GM12878 (cell line): ENCODE measurements around the gene NME7. TPM values are rescaled to one million over a fixed set of nuclear protein-coding genes. Genes with fewer than 3 reads are reported as not detected.

Experiments
- ASH2L ChIP-seq: fragments of 300-600, 200-600 bp; sonication (generic); IDR thresholded peaks from 2 replicates; pipeline ENCODE4 v1.6.1; 2017; ENCODE audit warnings: low read depth, mild to moderate bottlenecking, borderline replicate concordance
- ATF7 ChIP-seq: fragments of 450-650 bp; IDR thresholded peaks from 2 replicates; pipeline ENCODE4 v1.6.1; 2016; ENCODE audit warnings: low read depth, mild to moderate bottlenecking
- BHLHE40 ChIP-seq, 2 experiments: fragments of 450-650 bp in 1 of 2; IDR thresholded peaks; 2 replicates each; pipeline ENCODE4 v1.6.1; 2011 to 2017; ENCODE audit warnings: low read depth in 2 of 2, borderline replicate concordance in 1 of 2, improper control_type of control experiment in 1 of 2, low read length in 1 of 2, mild to moderate bottlenecking in 1 of 2
- BMI1 ChIP-seq: fragments of 450-650 bp; IDR thresholded peaks from 2 replicates; pipeline ENCODE4 v1.6.1; 2016; ENCODE audit warnings: mild to moderate bottlenecking, moderate library complexity, borderline replicate concordance
- CREM ChIP-seq: IDR thresholded peaks from 2 replicates; pipeline ENCODE4 v1.6.1; 2014; ENCODE audit warnings: antibody characterized with exemption, low read depth
- EP300 ChIP-seq, 2 experiments: fragments of 150-350 bp in 1 of 2; IDR thresholded peaks; 2 replicates each; pipeline ENCODE4 v1.6.1; 2011 to 2012; ENCODE audit warnings: low read depth in 2 of 2, low read length in 2 of 2, borderline replicate concordance in 1 of 2, improper control_type of control experiment in 1 of 2, inconsistent platforms in 1 of 2; ENCODE audit not compliant: control insufficient read depth in 1 of 2
- EZH2 ChIP-seq: IDR thresholded peaks from 2 replicates; pipeline ENCODE4 v1.6.1; 2012; ENCODE audit warnings: low read depth, mild to moderate bottlenecking, control low read depth, inconsistent platforms, low read length, borderline replicate concordance; ENCODE audit not compliant: control insufficient read depth
- FOXK2 ChIP-seq: fragments of 450-650 bp; IDR thresholded peaks from 2 replicates; pipeline ENCODE4 v1.6.1; 2017; ENCODE audit warnings: mild to moderate bottlenecking, moderate library complexity
- HSF1 ChIP-seq: fragments of 150-350 bp; IDR thresholded peaks from 2 replicates; pipeline ENCODE4 v1.6.1; 2014; ENCODE audit warnings: mild to moderate bottlenecking, low read depth, low read length
- IKZF2 ChIP-seq, 2 experiments: fragments of 450-650 bp; IDR thresholded peaks; 2 replicates each; pipeline ENCODE4 v1.6.1; 2017; ENCODE audit warnings: mild to moderate bottlenecking in 2 of 2, moderate library complexity in 2 of 2
- MEF2B ChIP-seq: fragments of 450-650 bp; IDR thresholded peaks from 2 replicates; pipeline ENCODE4 v1.6.1; 2018; ENCODE audit warnings: mild to moderate bottlenecking, moderate library complexity; ENCODE audit not compliant: partially characterized antibody, poor library complexity, severe bottlenecking
- MTA2 ChIP-seq: fragments of 450-650 bp; IDR thresholded peaks from 2 replicates; pipeline ENCODE4 v1.6.1; 2016; ENCODE audit warnings: low read depth, mild to moderate bottlenecking, moderate library complexity
- NKRF ChIP-seq: fragments of 450-650 bp; conservative IDR thresholded peaks from 2 replicates; pipeline ENCODE4 v1.6.1; 2017; ENCODE audit warnings: mild to moderate bottlenecking, moderate library complexity
- NR2C1 ChIP-seq: fragments of 450-650 bp; IDR thresholded peaks from 2 replicates; pipeline ENCODE4 v1.6.1; 2017; ENCODE audit warnings: antibody characterized with exemption, mild to moderate bottlenecking, moderate library complexity
- SMAD5 ChIP-seq: IDR thresholded peaks from 2 replicates; pipeline ENCODE4 v1.6.1; 2016; ENCODE audit warnings: antibody characterized with exemption, low read depth
- SMC3 ChIP-seq: IDR thresholded peaks from 2 replicates; pipeline ENCODE4 v1.6.1; 2011; ENCODE audit warnings: low read length, improper control_type of control experiment, borderline replicate concordance
- TBL1XR1 ChIP-seq: IDR thresholded peaks from 2 replicates; pipeline ENCODE4 v1.6.1; 2012; ENCODE audit warnings: low read depth, low read length, improper control_type of control experiment
- ZNF217 ChIP-seq: fragments of 450-650 bp; IDR thresholded peaks from 2 replicates; pipeline ENCODE4 v1.6.1; 2017; ENCODE audit warnings: antibody characterized with exemption, mild to moderate bottlenecking
- polyA plus RNA-seq, 11 experiments: library from polyadenylated mRNA; depleted of rRNA in 4 of 11; unstranded in 6 of 11; stranded (reverse) in 5 of 11; fragments of >200 nt; fragmentation: Nextera tagmentation in 4 of 11; fragmentation: Illumina TruSeq in 1 of 11; extraction: Ambion mirVana in 4 of 11; extraction: Trizol in 1 of 11; gene quantifications; 1 replicate in 1 of 11; 2 replicates in 10 of 11; pipeline versions ENCODE4 v1.2.1 to v1.2.3, GENCODE V29; 2011 to 2016; ENCODE audit warnings: inconsistent platforms in 2 of 11, missing spikeins in 2 of 11, low read depth in 1 of 11
- total RNA-seq, 4 experiments: library from RNA; depleted of rRNA in 3 of 4; stranded (reverse); fragments of >200 nt in 3 of 4; fragmentation: Illumina TruSeq in 1 of 4; extraction: Trizol in 1 of 4; gene quantifications; 2 replicates each; pipeline versions ENCODE4 v1.2.1 to v1.2.3, GENCODE V29; 2013 to 2021
- TF ChIP-seq, protein P1 (sequence below): fragments of 450-650 bp; IDR thresholded peaks from 2 replicates; pipeline ENCODE4 v1.6.1; 2016; ENCODE audit warnings: mild to moderate bottlenecking
- TF ChIP-seq, protein P2 (sequence below): fragments of 450-650 bp; IDR thresholded peaks from 2 replicates; pipeline ENCODE4 v1.6.1; 2017; ENCODE audit warnings: low read depth, mild to moderate bottlenecking, moderate library complexity
- TF ChIP-seq, protein P3 (sequence below): fragments of 450-650 bp; IDR thresholded peaks from 2 replicates; pipeline ENCODE4 v1.6.1; 2017; ENCODE audit warnings: mild to moderate bottlenecking, low read depth, inconsistent platforms; ENCODE audit not compliant: poor library complexity, severe bottlenecking

NME7 gene
- total and polyA plus RNA-seq, 10 of the 15 experiments (the other 5 are each of a cell fraction or from before 2014, with no cell fraction given) = 1.5 to 15.6 (median 7.2) TPM

GRCh38 chr1:169271098-169271497 is 96.5 kb downstream of the NME7 start (continued):
- TF ChIP-seq TBL1XR1 (no peak), BMI1 (no peak), ASH2L (no peak), EP300 (IDR thresholded peaks at IDR 0.05; ENCODE audit: borderline replicate concordance in 1 of 2, control insufficient read depth in 1 of 2, low read depth in 2 of 2, low read length in 2 of 2) (no peak), SMC3 (no peak), CREM (no peak), ZNF217 (0 out of 2 replicates have a peak, but pooled peaks have one; percentile 47), IKZF2 (IDR thresholded peaks at IDR 0.05) (peak; percentile 13 to 38; a peak in 2 of 4 replicates), HSF1 (no peak), MEF2B (no peak), FOXK2 (no peak), MTA2 (peak; percentile 44), BHLHE40 (IDR thresholded peaks at IDR 0.05; ENCODE audit: borderline replicate concordance in 1 of 2, low read depth in 2 of 2, low read length in 1 of 2) (no peak), NR2C1 (no peak), SMAD5 (no peak), EZH2 (no peak), NKRF (no peak), ATF7 (no peak)
- TF ChIP-seq, protein P1, sequence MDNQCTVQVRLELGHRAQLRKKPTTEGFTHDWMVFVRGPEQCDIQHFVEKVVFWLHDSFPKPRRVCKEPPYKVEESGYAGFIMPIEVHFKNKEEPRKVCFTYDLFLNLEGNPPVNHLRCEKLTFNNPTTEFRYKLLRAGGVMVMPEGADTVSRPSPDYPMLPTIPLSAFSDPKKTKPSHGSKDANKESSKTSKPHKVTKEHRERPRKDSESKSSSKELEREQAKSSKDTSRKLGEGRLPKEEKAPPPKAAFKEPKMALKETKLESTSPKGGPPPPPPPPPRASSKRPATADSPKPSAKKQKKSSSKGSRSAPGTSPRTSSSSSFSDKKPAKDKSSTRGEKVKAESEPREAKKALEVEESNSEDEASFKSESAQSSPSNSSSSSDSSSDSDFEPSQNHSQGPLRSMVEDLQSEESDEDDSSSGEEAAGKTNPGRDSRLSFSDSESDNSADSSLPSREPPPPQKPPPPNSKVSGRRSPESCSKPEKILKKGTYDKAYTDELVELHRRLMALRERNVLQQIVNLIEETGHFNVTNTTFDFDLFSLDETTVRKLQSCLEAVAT = 0 out of 2 replicates have a peak, but pooled peaks have one; percentile 18
- TF ChIP-seq, protein P2, sequence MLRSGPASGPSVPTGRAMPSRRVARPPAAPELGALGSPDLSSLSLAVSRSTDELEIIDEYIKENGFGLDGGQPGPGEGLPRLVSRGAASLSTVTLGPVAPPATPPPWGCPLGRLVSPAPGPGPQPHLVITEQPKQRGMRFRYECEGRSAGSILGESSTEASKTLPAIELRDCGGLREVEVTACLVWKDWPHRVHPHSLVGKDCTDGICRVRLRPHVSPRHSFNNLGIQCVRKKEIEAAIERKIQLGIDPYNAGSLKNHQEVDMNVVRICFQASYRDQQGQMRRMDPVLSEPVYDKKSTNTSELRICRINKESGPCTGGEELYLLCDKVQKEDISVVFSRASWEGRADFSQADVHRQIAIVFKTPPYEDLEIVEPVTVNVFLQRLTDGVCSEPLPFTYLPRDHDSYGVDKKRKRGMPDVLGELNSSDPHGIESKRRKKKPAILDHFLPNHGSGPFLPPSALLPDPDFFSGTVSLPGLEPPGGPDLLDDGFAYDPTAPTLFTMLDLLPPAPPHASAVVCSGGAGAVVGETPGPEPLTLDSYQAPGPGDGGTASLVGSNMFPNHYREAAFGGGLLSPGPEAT = peak; percentile 14; the same call in 1 of the 2 replicates
- TF ChIP-seq, protein P3, sequence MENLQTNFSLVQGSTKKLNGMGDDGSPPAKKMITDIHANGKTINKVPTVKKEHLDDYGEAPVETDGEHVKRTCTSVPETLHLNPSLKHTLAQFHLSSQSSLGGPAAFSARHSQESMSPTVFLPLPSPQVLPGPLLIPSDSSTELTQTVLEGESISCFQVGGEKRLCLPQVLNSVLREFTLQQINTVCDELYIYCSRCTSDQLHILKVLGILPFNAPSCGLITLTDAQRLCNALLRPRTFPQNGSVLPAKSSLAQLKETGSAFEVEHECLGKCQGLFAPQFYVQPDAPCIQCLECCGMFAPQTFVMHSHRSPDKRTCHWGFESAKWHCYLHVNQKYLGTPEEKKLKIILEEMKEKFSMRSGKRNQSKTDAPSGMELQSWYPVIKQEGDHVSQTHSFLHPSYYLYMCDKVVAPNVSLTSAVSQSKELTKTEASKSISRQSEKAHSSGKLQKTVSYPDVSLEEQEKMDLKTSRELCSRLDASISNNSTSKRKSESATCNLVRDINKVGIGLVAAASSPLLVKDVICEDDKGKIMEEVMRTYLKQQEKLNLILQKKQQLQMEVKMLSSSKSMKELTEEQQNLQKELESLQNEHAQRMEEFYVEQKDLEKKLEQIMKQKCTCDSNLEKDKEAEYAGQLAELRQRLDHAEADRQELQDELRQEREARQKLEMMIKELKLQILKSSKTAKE = no peak
